ENCODE data around the gene SLIT3.

Gene SLIT3

GRCh38 chr5:168979135-168979534, 321.8 kb downstream of the SLIT3 start:
- H3K9me3 ChIP-seq (ENCODE audit: insufficient read depth, low read length) = no peaks in the 10 kb centered on the region
- TF ChIP-seq CTCF (IDR thresholded peaks at IDR 0.05; ENCODE audit: low read depth, low read length) (no peak), EZH2phosphoT487 (IDR thresholded peaks at IDR 0.05; ENCODE audit: low read depth) (no peak)
- H3K4me1 ChIP-seq (ENCODE audit: low read length) = peaks cover 27% of the 10 kb centered on the region
- no peak overlapping the region for H3K4me3 ChIP-seq (ENCODE audit: low read length)
- H4K20me1 ChIP-seq (ENCODE audit: insufficient read depth, low read length) = no peaks in the 10 kb centered on the region
- H3K9ac ChIP-seq (ENCODE audit: low read length) = no peak overlapping the region
- no peak overlapping the region for H3K27ac ChIP-seq (ENCODE audit: low read length)
- H2AFZ ChIP-seq (ENCODE audit: low read depth, low read length) = no peak overlapping the region
- no peak overlapping the region for H3K4me2 ChIP-seq (ENCODE audit: low read length)
- no peaks in the 10 kb centered on the region for H3K79me2 ChIP-seq (ENCODE audit: low read length)
- no peaks in the 10 kb centered on the region for H3K36me3 ChIP-seq (replicated peaks; ENCODE audit: low read depth, low read length)
- H3K27me3 ChIP-seq (ENCODE audit: low read depth, low read length) = peaks cover 61% of the 10 kb centered on the region

- H3K4me3 ChIP-seq (ENCODE audit: low read length) = no peak overlapping the region
- TF ChIP-seq CTCF (IDR thresholded peaks at IDR 0.05; ENCODE audit: low read depth, low read length) (no peak), EZH2phosphoT487 (IDR thresholded peaks at IDR 0.05; ENCODE audit: low read depth) (no peak)
- H3K27me3 ChIP-seq (ENCODE audit: low read depth, low read length) = peaks cover 65% of the 10 kb centered on the region
- H3K4me2 ChIP-seq (ENCODE audit: low read length) = no peak overlapping the region
- no peaks in the 10 kb centered on the region for H4K20me1 ChIP-seq (ENCODE audit: insufficient read depth, low read length)
- H3K27ac ChIP-seq (ENCODE audit: low read length) = no peak overlapping the region
- H3K4me1 ChIP-seq (ENCODE audit: low read length) = peaks cover 32% of the 10 kb centered on the region
- H2AFZ ChIP-seq (ENCODE audit: low read depth, low read length) = no peak overlapping the region
- no peaks in the 10 kb centered on the region for H3K36me3 ChIP-seq (replicated peaks; ENCODE audit: low read depth, low read length)
- no peaks in the 10 kb centered on the region for H3K79me2 ChIP-seq (ENCODE audit: low read length)
- no peaks in the 10 kb centered on the region for H3K9me3 ChIP-seq (ENCODE audit: insufficient read depth, low read length)
- H3K9ac ChIP-seq (ENCODE audit: low read length) = no peak overlapping the region
These were observed 322.4 kb downstream of the SLIT3 start for GRCh38 chr5:168978500-168978899.

GRCh38 chr5:168978015-168978414, 322.9 kb downstream of the SLIT3 start:
- no peak overlapping the region for H3K27ac ChIP-seq (ENCODE audit: low read length)

GRCh38 chr5:168976311-168976970, 324.5 kb downstream of the SLIT3 start:
- TF ChIP-seq EZH2phosphoT487 (IDR thresholded peaks at IDR 0.05; ENCODE audit: low read depth) (no peak), CTCF (IDR thresholded peaks at IDR 0.05; ENCODE audit: low read depth, low read length) (no peak)
- no peaks in the 10 kb centered on the region for H4K20me1 ChIP-seq (ENCODE audit: insufficient read depth, low read length)
- no peaks in the 10 kb centered on the region for H3K36me3 ChIP-seq (replicated peaks; ENCODE audit: low read depth, low read length)
- no peak overlapping the region for H3K27ac ChIP-seq (ENCODE audit: low read length)
- H3K79me2 ChIP-seq (ENCODE audit: low read length) = no peaks in the 10 kb centered on the region
- H3K9ac ChIP-seq (ENCODE audit: low read length) = no peak overlapping the region
- H3K27me3 ChIP-seq (ENCODE audit: low read depth, low read length) = peaks cover 66% of the 10 kb centered on the region
- no peak overlapping the region for H3K4me2 ChIP-seq (ENCODE audit: low read length)
- H3K4me3 ChIP-seq (ENCODE audit: low read length) = no peak overlapping the region
- H2AFZ ChIP-seq (ENCODE audit: low read depth, low read length) = no peak overlapping the region
- H3K4me1 ChIP-seq (ENCODE audit: low read length) = peaks cover 32% of the 10 kb centered on the region
- no peaks in the 10 kb centered on the region for H3K9me3 ChIP-seq (ENCODE audit: insufficient read depth, low read length)

More at GRCh38 chr5:168978015-168978414, 322.9 kb downstream of the SLIT3 start:
- no peak for TF ChIP-seq CTCF (IDR thresholded peaks at IDR 0.05; ENCODE audit: low read depth, low read length)
- TF ChIP-seq EZH2phosphoT487 (IDR thresholded peaks at IDR 0.05; ENCODE audit: low read depth) = no peak
- H3K36me3 ChIP-seq (replicated peaks; ENCODE audit: low read depth, low read length) = no peaks in the 10 kb centered on the region
- no peaks in the 10 kb centered on the region for H3K9me3 ChIP-seq (ENCODE audit: insufficient read depth, low read length)
- H4K20me1 ChIP-seq (ENCODE audit: insufficient read depth, low read length) = no peaks in the 10 kb centered on the region
- H3K9ac ChIP-seq (ENCODE audit: low read length) = no peak overlapping the region
- H3K4me1 ChIP-seq (ENCODE audit: low read length) = peaks cover 32% of the 10 kb centered on the region
- no peaks in the 10 kb centered on the region for H3K79me2 ChIP-seq (ENCODE audit: low read length)
- H2AFZ ChIP-seq (ENCODE audit: low read depth, low read length) = no peak overlapping the region
- no peak overlapping the region for H3K4me2 ChIP-seq (ENCODE audit: low read length)
- peaks cover 61% of the 10 kb centered on the region for H3K27me3 ChIP-seq (ENCODE audit: low read depth, low read length)
- H3K4me3 ChIP-seq (ENCODE audit: low read length) = no peak overlapping the region
